HepG2 (cell line): ENCODE data around the gene TFPI. TPM values are rescaled to one million over a fixed set of nuclear protein-coding genes. Genes with fewer than 3 reads are reported as not detected.

ENCODE experiments used
- ARHGAP35 ChIP-seq: sonication (generic); formaldehyde crosslinking; IDR thresholded peaks from 2 replicates; pipeline ENCODE4 v1.9.0; 2022; ENCODE audit warnings: mild to moderate bottlenecking, inconsistent platforms, moderate library complexity, missing genetic modification reagents, borderline replicate concordance
- ARNT2 ChIP-seq: sonication (generic); formaldehyde crosslinking; IDR thresholded peaks from 2 replicates; pipeline ENCODE4 v1.8.0; 2022; ENCODE audit warnings: mild to moderate bottlenecking, low read depth, missing genetic modification reagents, moderate library complexity
- ATF3 ChIP-seq: sonication (generic); formaldehyde crosslinking; IDR thresholded peaks from 2 replicates; pipeline ENCODE4 v1.4.0; 2020; ENCODE audit warnings: missing genetic modification reagents
- CREBL2 ChIP-seq: sonication (generic); formaldehyde crosslinking; IDR thresholded peaks from 2 replicates; pipeline ENCODE4 v1.8.1; 2023; ENCODE audit warnings: missing genetic modification reagents, mild to moderate bottlenecking, borderline replicate concordance
- DPF2 ChIP-seq: sonication (generic); formaldehyde crosslinking; IDR thresholded peaks from 2 replicates; pipeline ENCODE4 v1.4.0; 2020; ENCODE audit warnings: mild to moderate bottlenecking, low read depth, missing genetic modification reagents, borderline replicate concordance
- HNRNPK ChIP-seq: fragments of 200-400 bp; formaldehyde crosslinking; IDR thresholded peaks from 2 replicates; pipeline ENCODE4 v1.6.1; 2018; ENCODE audit warnings: low read length, low read depth, moderate library complexity, mild to moderate bottlenecking; ENCODE audit not compliant: poor library complexity, severe bottlenecking
- MEIS1 ChIP-seq: sonication (generic); formaldehyde crosslinking; IDR thresholded peaks from 2 replicates; pipeline ENCODE4 v1.9.0; 2021; ENCODE audit warnings: mild to moderate bottlenecking, missing genetic modification reagents, moderate library complexity, borderline replicate concordance
- PRPF4 ChIP-seq: fragments of 200-400 bp; formaldehyde crosslinking; IDR thresholded peaks from 2 replicates; pipeline ENCODE4 v1.6.1; 2016; ENCODE audit warnings: low read length, low read depth; ENCODE audit not compliant: poor library complexity, severe bottlenecking
- RARG ChIP-seq: sonication (generic); formaldehyde crosslinking; IDR thresholded peaks from 2 replicates; pipeline ENCODE4 v1.4.0; 2020; ENCODE audit warnings: low read depth, mild to moderate bottlenecking, missing genetic modification reagents
- TCF7L2 ChIP-seq: IDR thresholded peaks from 2 replicates; pipeline ENCODE4 v1.6.1; 2011; ENCODE audit warnings: mild to moderate bottlenecking, low read depth, low read length, moderate library complexity
- ZBTB37 ChIP-seq: sonication (generic); formaldehyde crosslinking; IDR thresholded peaks from 2 replicates; pipeline ENCODE4 v1.4.0; 2020; ENCODE audit warnings: mild to moderate bottlenecking, missing genetic modification reagents
- ZC3H4 ChIP-seq: sonication (generic); formaldehyde crosslinking; IDR thresholded peaks from 2 replicates; pipeline ENCODE4 v1.4.0; 2020; ENCODE audit warnings: missing genetic modification reagents, borderline replicate concordance
- ZMYM3 ChIP-seq: sonication (generic); formaldehyde crosslinking; IDR thresholded peaks from 2 replicates; pipeline ENCODE4 v1.5.1; 2020; ENCODE audit warnings: mild to moderate bottlenecking, missing genetic modification reagents
- ZNF225 ChIP-seq: sonication (generic); formaldehyde crosslinking; IDR thresholded peaks from 2 replicates; pipeline ENCODE4 v1.4.0; 2020; ENCODE audit warnings: mild to moderate bottlenecking, missing genetic modification reagents
- ZNF230 ChIP-seq: sonication (generic); formaldehyde crosslinking; IDR thresholded peaks from 2 replicates; pipeline ENCODE4 v1.4.0; 2020; ENCODE audit warnings: mild to moderate bottlenecking, missing genetic modification reagents
- ZNF264 ChIP-seq: sonication (generic); formaldehyde crosslinking; IDR thresholded peaks from 2 replicates; pipeline ENCODE4 v1.4.0; 2020; ENCODE audit warnings: missing genetic modification reagents
- ZNF331 ChIP-seq: sonication (generic); formaldehyde crosslinking; IDR thresholded peaks from 2 replicates; pipeline ENCODE4 v1.4.0; 2020; ENCODE audit warnings: missing genetic modification reagents
- ZNF747 ChIP-seq: sonication (generic); formaldehyde crosslinking; IDR thresholded peaks from 2 replicates; pipeline ENCODE4 v1.8.1; 2023; ENCODE audit warnings: missing genetic modification reagents, mild to moderate bottlenecking, borderline replicate concordance
- ZNF773 ChIP-seq: sonication (generic); formaldehyde crosslinking; IDR thresholded peaks from 2 replicates; pipeline ENCODE4 v1.4.0; 2020; ENCODE audit warnings: missing genetic modification reagents, borderline replicate concordance
- ZNF850 ChIP-seq: sonication (generic); formaldehyde crosslinking; conservative IDR thresholded peaks from 2 replicates; pipeline ENCODE4 v1.9.0; 2021; ENCODE audit warnings: mild to moderate bottlenecking, missing genetic modification reagents
- ZSCAN22 ChIP-seq: sonication (generic); formaldehyde crosslinking; IDR thresholded peaks from 2 replicates; pipeline ENCODE4 v1.4.0; 2020; ENCODE audit warnings: mild to moderate bottlenecking, missing genetic modification reagents
- ZSCAN31 ChIP-seq: sonication (generic); formaldehyde crosslinking; IDR thresholded peaks from 2 replicates; pipeline ENCODE4 v1.5.0; 2020; ENCODE audit warnings: low read depth, mild to moderate bottlenecking, missing genetic modification reagents
- polyA plus RNA-seq, 8 experiments: library from polyadenylated mRNA; depleted of rRNA in 3 of 8; stranded (reverse) in 7 of 8; unstranded in 1 of 8; fragments of >200 nt; fragmentation: Illumina TruSeq in 4 of 8; extraction: Trizol in 4 of 8; gene quantifications; 2 replicates each; pipeline versions ENCODE4 v1.2.1 to v1.2.3, GENCODE V29; 2011 to 2016; ENCODE audit warnings: low read depth in 4 of 8, missing spikeins in 1 of 8, mixed read lengths in 1 of 8; ENCODE audit not compliant: insufficient read depth in 1 of 8
- total RNA-seq, 5 experiments: library from RNA; depleted of rRNA; stranded (reverse); fragments of >200 nt; fragmentation: Illumina TruSeq; extraction: Trizol; gene quantifications; 2 replicates each; pipeline ENCODE4 v1.2.3, GENCODE V29; 2016; ENCODE audit warnings: low read depth in 1 of 5
- TF ChIP-seq, protein P1 (sequence below): sonication (generic); formaldehyde crosslinking; IDR thresholded peaks from 2 replicates; pipeline ENCODE4 v1.4.0; 2020; ENCODE audit warnings: missing genetic modification reagents

The TFPI gene
- total and polyA plus RNA-seq, 2 of the 13 experiments (the other 11 are each of a cell fraction or from before 2014, with no cell fraction given), result 301 to 436 TPM

DNA sequence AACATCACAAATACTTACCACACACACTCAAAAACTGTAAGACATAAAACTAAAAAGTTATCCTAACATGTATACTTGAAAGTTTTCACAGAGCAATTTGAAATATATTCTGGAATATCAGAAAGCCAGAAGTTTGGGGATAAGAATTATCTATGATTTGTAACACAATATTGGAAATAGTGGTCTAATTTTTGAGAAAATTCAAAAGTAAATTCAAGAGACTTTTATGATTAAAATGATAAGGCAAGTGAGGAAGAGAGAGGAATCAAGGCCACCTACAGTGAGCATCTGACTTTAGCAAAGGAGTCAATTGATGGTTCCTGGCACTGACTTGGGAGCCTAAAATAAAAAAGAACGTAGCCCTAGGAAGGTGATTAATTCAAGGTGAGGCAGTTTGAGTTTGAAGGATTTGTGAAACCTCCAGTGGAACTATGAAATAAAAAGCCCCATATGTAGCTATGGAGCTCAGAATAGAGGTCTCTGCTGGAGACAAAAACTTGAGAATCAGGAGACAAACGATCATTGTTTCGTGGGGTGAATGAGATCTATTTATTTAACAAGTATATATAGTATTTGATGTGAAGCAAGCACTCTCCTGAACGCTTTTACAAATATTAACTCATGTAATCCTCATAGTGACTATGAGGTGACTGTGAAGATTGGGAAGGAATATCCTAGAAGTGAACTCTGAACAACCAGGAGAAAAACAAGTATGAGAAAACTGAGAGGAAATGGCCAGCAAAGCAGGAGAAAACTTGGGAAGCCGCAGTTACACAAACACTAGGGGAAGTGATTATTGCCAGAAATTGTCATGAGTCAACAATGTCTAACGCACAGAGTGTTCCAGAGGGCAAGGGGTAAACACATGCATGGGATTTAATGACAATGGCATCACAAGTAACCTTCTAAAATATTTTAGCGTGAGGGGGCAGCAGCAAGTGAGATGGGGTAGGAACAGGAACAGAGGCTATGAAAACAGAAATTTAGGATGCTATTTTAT is 12.8 kb downstream of the TFPI start (continued):
- TF ChIP-seq, protein P1, sequence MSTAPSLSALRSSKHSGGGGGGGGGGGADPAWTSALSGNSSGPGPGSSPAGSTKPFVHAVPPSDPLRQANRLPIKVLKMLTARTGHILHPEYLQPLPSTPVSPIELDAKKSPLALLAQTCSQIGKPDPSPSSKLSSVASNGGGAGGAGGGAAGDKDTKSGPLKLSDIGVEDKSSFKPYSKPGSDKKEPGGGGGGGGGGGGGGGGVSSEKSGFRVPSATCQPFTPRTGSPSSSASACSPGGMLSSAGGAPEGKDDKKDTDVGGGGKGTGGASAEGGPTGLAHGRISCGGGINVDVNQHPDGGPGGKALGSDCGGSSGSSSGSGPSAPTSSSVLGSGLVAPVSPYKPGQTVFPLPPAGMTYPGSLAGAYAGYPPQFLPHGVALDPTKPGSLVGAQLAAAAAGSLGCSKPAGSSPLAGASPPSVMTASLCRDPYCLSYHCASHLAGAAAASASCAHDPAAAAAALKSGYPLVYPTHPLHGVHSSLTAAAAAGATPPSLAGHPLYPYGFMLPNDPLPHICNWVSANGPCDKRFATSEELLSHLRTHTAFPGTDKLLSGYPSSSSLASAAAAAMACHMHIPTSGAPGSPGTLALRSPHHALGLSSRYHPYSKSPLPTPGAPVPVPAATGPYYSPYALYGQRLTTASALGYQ (CRISPR knock-in tag), result peak; percentile 98
- no peak for TF ChIP-seq HNRNPK
- peak; percentile 93 for TF ChIP-seq ZNF331 (CRISPR knock-in tag)
- no peak for TF ChIP-seq ARHGAP35 (CRISPR knock-in tag)
- peak; percentile 91 for TF ChIP-seq ZSCAN31 (CRISPR knock-in tag)
- no peak for TF ChIP-seq CREBL2 (CRISPR knock-in tag)
- peak; percentile 37; the same call in 1 of the 2 replicates for TF ChIP-seq TCF7L2
- TF ChIP-seq ZNF230 (CRISPR knock-in tag), result peak; percentile 63; the same call in 1 of the 2 replicates
- TF ChIP-seq ZSCAN22 (CRISPR knock-in tag), result peak; percentile 60; the same call in 1 of the 2 replicates
- TF ChIP-seq ZBTB37, result peak; percentile 62; the same call in 1 of the 2 replicates
- TF ChIP-seq RARG (CRISPR knock-in tag), result no peak
- TF ChIP-seq ZNF850 (CRISPR knock-in tag), result no peak
- no peak for TF ChIP-seq PRPF4
- TF ChIP-seq ZNF773, result no peak
- TF ChIP-seq MEIS1 (CRISPR knock-in tag), result peak; percentile 78
- TF ChIP-seq ZMYM3 (CRISPR knock-in tag), result peak; percentile 57; the same call in 1 of the 2 replicates
- TF ChIP-seq ZC3H4 (CRISPR knock-in tag), result no peak
- no peak for TF ChIP-seq ZNF225 (CRISPR knock-in tag)
- TF ChIP-seq DPF2 (CRISPR knock-in tag), result peak; percentile 92
- TF ChIP-seq ARNT2 (CRISPR knock-in tag), result peak; percentile 88
- peak; percentile 93; the same call in 1 of the 2 replicates for TF ChIP-seq ZNF747 (CRISPR knock-in tag)
- peak; percentile 59; the same call in 1 of the 2 replicates for TF ChIP-seq ATF3 (CRISPR knock-in tag)
- peak; percentile 86; the same call in 1 of the 2 replicates for TF ChIP-seq ZNF264 (CRISPR knock-in tag)
